Activated T-helper 9 cell treated with anti-CD3 and anti-CD28 coated beads, Interleukin-2, amount 50 U/mL, for 16 hours (primary cell): ENCODE results near the gene AP1G1.
A peak's percentile ranks its signal among the peaks of the same experiment; 100 is the strongest.
"Not testable (repeated sequence)": the region's sequence is repeated elsewhere in the genome, so short reads cannot be mapped to it uniquely, and the experiment has no call there.

Experiments
- DNase-seq: peaks from one replicate; pipeline ENCODE4 v3.0.0-alpha.2; 2020; ENCODE audit warnings: low read depth

Gene AP1G1

DNA sequence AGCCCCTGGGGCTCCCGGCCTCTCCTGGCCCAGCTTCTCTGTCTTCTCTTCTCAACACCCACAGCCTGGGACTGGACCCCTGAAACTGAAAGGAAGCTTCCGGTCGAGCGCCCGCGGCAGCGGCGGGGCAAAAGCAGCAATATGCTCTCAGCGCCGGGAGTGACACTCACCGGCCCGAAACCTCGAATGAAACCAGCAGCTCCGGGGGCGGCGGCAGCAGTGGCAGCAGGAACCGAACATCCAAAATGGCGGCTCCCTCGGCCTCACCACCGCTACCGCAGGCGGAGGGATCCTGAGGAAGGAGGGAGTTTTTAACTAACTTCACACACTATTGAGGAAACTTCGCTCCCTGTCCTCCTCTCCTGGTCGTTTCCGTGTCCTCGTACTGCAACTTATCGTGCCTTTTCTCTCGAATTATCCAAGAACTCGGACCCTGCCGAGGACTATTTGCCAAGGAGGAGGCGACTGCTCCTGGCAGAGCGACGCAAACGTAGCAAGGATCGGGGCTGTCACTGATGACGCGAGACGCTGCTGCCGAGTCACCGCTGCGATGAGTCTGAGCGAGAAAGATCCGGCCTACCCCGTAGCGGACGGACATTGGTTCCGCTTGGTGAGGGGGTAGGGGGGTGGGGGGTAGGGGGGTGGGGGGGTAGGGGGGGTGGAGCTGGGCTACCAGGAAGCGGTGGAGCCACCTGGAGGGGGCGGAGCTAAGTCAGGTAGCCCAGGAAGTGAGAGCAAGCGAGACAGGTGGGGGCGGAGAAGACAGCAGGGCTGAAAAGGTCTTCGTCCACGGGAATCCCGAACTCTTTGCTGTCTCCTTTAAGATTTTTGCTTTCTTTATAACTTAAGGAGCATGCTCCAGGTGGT is at the start of gene AP1G1:
AP1G1 (minus strand) TSS at position 242 of the 867 bp plus-strand sequence. CDS start 19,355 bp downstream, outside the sequence.
- peak; percentile 89 for DNase-seq

GRCh38 chr16:71855937-71856662 is 47.5 kb upstream of the AP1G1 start:
- no peak for DNase-seq

- no peak for DNase-seq
Measured at GRCh38 chr16:71854369-71854948, 45.8 kb upstream of the AP1G1 start.

DNA sequence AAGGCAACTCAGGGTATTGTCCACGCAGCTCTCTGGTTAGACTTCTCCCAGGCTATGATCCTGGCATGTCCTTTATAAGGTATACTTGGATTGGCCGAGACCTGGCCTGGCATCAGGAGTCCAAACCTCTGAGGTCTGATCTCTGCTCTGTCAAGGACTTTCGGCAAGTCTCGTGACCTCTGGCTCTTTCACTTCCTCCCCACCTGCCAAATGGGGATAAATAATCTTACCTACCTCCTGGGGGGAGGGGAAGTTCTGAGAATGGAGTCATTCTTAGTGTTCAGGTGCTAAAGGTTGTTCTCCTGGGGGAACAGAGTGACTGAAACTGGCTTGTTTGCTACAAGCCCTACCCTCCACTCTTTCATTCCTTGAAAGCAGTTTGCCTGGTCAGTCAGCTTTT is 44.8 kb upstream of the AP1G1 start:
- DNase-seq = no peak

GRCh38 chr16:71852561-71852960 is 43.9 kb upstream of the AP1G1 start:
- no peak for DNase-seq

- DNase-seq = no peak
Measured at GRCh38 chr16:71852158-71852557, 43.5 kb upstream of the AP1G1 start.

DNA sequence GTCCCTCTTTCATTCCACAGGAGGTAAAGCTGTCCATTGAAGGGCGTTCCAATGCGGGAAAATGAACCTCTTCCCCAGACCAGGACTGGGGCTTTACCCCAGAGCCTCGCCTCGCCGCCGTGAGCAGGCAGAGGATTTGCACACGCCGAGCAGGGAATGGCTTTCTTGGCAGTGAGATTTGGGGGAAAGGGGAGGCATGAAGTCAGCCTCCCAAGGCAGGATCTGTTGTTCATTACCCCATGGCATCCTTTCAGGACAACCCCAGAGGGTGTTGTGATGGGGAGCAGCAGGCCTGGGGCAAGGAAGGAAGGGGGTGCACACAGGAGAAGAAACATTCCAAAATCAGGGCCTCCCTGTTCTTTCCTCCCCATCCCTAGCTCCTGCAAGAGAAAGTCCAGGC is 43.1 kb upstream of the AP1G1 start:
- no peak for DNase-seq

DNA sequence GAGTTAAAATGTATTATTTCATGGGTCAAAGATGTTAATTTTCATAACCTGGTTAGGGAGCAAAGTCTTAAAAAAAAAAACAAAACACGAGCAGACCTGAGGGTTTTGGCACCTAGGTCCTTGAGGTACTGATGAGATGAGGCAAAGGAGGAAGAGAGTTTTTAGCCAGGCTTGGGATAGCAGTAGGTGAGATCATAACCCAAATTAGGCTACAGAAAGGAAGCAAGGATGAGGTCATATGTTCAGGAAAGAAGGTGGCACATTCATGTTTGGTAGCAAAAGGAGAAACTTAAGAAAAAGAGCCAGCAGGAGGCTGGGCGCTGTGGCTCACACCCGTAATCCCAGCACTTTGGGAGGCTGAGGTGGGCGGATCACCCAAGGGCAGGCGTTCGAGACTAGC is 40.0 kb upstream of the AP1G1 start:
- DNase-seq = no peak

DNA sequence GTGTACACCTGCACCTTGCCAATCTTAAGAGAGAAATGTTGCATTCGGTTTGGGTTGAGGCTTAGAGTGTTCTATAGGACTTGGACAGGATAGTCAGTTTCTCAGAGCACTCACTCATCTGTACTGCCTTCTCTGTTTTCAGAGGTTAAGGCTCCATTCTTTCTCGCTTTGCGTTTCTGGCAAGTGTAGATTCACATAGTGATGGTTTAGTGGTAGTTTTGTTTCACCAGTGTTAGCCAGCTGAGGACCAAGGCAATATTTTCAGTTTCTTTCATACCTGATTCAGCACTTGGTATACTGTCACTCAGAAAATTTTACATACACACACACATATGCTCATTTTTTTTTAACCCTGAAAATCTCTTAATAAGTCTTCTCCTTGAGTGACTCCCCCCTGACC is 38.5 kb upstream of the AP1G1 start:
- no peak for DNase-seq

DNA sequence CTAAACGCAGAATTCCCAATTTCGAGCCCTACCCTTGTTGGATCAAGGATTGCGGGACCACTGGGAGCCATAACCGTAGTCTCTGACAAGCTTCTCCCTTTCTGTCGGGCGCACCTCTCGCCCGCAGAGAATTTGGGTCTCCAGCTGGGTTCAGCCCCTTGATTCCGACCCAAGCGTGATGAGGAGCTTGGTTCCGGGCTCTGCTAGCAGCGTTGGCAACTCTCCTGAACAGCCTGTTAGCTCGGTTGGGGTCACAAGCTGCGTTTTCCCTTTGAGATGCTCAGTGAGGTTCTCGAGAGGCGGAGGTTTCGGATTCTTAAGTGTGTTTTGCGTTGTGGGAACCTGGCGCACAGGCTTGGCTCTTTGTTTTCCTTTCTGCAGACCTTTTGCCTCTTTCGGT is 37.8 kb upstream of the AP1G1 start:
- no peak for DNase-seq

DNA sequence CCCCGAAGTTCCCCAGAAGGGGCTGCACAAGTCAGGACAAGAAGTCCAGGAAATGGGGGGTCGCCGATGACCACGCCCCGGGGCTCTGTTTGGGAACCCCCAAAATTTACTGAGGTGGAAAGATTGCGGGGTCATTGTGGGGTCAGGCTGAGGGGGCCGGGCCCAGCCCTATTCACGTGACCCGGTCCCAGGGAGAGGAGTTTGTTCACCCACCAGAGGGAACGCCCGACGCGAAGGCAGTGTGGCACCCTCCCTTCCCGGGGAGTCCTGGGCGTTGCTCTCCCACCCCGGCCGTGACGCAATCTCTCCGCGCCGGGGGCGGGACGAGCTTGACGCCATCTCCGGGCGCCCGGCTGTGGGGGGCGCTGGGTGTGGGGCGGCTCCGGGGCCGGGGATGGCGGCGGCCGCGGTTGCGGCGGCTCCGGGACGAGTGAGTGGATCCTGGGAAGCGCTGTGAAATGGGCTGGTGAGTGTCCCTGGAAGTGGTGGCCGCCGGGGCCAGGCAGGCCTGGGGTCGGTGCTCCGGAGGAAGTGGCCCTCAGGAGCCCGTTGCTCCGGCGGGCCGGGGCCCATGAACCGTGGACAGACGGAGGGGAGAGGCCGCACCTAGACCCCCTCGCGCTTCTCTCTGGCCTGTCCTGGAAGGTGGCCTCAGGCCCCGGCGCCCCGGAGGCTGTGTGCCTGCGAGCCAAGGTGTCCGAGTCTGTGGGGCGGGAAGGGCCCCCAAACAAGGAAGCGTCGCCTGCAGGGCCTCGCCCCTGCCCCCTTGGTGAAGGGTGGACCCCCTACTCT is 37.2 kb upstream of the AP1G1 start, which contains the start of gene ATXN1L:
ATXN1L (plus strand) TSS at position 338 of the 792 bp plus-strand sequence. CDS start 3,765 bp downstream, outside the sequence.
- peak; percentile 91 for DNase-seq

DNA sequence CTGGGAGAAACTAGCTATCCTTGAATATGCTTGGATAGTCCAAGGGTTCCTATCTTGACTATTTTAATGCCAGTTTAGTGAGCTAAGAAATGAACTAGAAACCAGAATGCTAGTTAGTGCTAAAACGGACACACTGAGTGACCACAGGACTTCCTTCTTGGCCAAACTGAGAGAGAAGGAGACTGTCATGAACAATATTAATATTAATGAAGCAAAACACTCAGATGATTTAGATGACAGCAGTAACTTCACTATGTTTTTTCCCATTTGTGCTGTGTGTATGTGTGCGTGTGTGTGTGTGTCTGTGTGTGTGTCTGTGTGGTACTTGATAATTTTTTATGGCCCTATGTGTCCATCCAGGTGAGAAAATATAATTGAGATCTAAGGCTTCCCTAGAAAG is 34.9 kb upstream of the AP1G1 start:
- no peak for DNase-seq

DNA sequence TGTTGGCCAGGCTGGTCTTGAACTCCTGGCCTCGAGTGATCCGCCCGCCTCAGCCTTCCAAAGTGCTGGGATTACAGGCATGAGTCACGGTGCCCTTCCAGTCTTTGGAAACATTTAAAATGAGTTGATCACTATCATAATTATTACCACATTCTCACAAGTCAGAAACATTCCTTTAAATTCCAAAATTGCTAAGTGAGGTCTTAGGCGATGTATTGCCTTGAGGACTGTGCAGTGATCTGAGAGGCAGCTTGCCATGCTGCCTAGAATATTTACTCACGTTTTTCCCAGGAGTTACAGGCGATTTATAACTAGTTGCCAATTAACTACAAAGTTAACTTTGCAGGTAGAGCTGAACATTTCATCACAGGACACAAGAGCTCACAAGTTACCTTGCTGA is 31.4 kb upstream of the AP1G1 start:
- no peak for DNase-seq

DNA sequence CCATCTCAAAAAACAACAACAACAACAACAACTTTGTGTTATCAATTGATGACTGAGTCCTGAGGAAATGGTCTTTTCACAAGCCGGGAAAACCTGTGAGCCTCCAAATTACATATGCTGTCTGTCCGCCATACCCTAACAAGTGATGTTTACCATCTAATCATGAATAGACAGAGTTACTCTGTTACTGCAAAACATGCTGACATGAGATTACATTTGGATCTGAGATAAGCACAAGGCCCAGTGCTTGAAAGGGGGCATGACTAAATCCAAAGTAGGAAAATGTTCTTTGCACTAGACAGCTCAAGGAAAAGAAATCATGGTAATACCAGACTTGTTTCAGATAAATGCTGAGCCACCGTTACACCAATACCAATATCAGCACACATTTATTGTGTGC is 28.5 kb upstream of the AP1G1 start:
- no peak for DNase-seq

GRCh38 chr16:71834291-71834690 is 25.7 kb upstream of the AP1G1 start:
- DNase-seq = no peak

GRCh38 chr16:71832112-71832511 is 23.5 kb upstream of the AP1G1 start:
- not testable (repeated sequence) for DNase-seq

GRCh38 chr16:71831698-71832097 is 23.1 kb upstream of the AP1G1 start:
- not testable (repeated sequence) for DNase-seq

- no peak for DNase-seq
Measured at GRCh38 chr16:71830359-71830758, 21.7 kb upstream of the AP1G1 start.

DNA sequence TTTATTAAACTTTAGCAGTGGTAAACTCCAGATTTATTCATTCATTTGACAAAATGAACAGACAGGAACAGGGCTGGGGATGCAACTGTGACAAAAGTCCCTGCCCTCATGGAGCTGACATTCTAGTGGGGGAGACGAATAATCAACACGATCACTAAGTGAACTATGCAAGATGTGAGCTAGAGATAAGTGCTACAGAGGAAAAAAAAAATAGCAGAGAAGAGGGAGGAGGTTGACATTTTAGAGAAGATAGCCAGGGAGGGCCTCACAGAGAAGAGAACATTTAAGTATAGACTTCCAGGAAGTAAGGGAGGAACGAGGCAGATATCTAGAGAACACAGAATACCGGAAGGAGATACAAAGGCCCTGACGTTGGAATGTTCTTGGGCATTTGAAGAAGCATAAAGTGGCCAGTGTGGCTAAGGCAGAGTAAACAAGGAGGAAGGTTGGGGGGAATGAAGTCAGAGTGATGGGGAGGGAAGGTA is 17.9 kb upstream of the AP1G1 start:
- no peak for DNase-seq

- DNase-seq = not testable (repeated sequence)
Measured at GRCh38 chr16:71817155-71817500, 8.5 kb upstream of the AP1G1 start.

GRCh38 chr16:71811261-71811803 is 2.7 kb upstream of the AP1G1 start:
- no peak for DNase-seq

DNA sequence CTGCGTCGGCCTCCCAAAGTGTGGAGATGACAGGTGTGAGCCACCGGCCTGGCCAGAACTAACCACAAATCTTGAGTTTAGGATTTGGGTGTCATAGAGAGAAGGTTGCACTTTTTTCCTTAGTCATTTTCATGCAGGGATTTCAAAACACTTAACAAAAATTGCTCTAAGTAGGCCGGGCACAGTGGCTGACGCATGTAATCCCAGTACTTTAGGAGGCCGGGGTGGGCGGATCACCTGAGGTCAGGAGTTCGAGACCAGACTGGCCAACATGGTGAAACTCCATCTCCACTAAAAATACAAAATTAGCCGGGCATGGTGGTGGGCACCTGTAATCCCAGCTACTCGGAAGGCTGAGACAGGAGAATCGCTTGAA is 1.5 kb upstream of the AP1G1 start:
- not testable (repeated sequence) for DNase-seq
